GM18526 (cell line): ENCODE measurements around the gene TTYH3.

Experiments
- POLR2A ChIP-seq: IDR thresholded peaks from 3 replicates; pipeline ENCODE4 v1.6.1; 2011; ENCODE audit not compliant: insufficient read length; ENCODE audit errors: extremely low read depth

TTYH3 gene

GRCh38 chr7:2611401-2611800, 20.4 kb upstream of the TTYH3 start:
- no peak for TF ChIP-seq POLR2A

GRCh38 chr7:2611922-2612321, 19.9 kb upstream of the TTYH3 start:
- TF ChIP-seq POLR2A = no peak

GRCh38 chr7:2612445-2613097, 19.2 kb upstream of the TTYH3 start:
- TF ChIP-seq POLR2A = no peak

GRCh38 chr7:2613098-2613930, 18.5 kb upstream of the TTYH3 start:
- no peak for TF ChIP-seq POLR2A

- TF ChIP-seq POLR2A = no peak
Observed at GRCh38 chr7:2613931-2614600, 17.7 kb upstream of the TTYH3 start.

- TF ChIP-seq POLR2A = no peak
Observed at GRCh38 chr7:2614631-2615330, 17.0 kb upstream of the TTYH3 start.

GRCh38 chr7:2616387-2617324, 15.1 kb upstream of the TTYH3 start:
- no peak for TF ChIP-seq POLR2A

- TF ChIP-seq POLR2A = no peak
Observed at GRCh38 chr7:2617325-2617905, 14.4 kb upstream of the TTYH3 start.

GRCh38 chr7:2619116-2619515, 12.7 kb upstream of the TTYH3 start:
- no peak for TF ChIP-seq POLR2A

- no peak for TF ChIP-seq POLR2A
Observed at GRCh38 chr7:2621061-2621828, 10.5 kb upstream of the TTYH3 start.

- TF ChIP-seq POLR2A = no peak
Observed at GRCh38 chr7:2621948-2622640, 9.7 kb upstream of the TTYH3 start.

GRCh38 chr7:2622869-2623697, 8.7 kb upstream of the TTYH3 start:
- TF ChIP-seq POLR2A = no peak
